ENCODE measurements around the gene CYREN. TPM values are rescaled to one million over a fixed set of nuclear protein-coding genes. Genes with fewer than 3 reads are reported as not detected.
A peak's percentile ranks its signal among the peaks of the same experiment; 100 is the strongest.

The CYREN gene
- total and polyA plus RNA-seq, 4 donors: 22.4 to 50.2 (median 39.7) TPM

- Histone ChIP-seq H3K27ac (ENCODE audit: low read depth in 1 of 2, low read length in 1 of 2) (peak overlapping the region in 1 of 2 donors; percentile 26), H3K4me3 (no peak overlapping the region), H3K36me3 (ENCODE audit: control insufficient read depth in 4 of 4, insufficient read depth in 4 of 4, low read length in 4 of 4) (peaks cover 5 to 26% (median 19%) of the 10 kb centered on the region in 4 donors), H3K9me3 (ENCODE audit: control insufficient read depth in 4 of 4, insufficient read depth in 3 of 4, low read length in 3 of 4) (no peaks in the 10 kb centered on the region), H3K4me1 (ENCODE audit: control insufficient read depth in 5 of 5, insufficient read depth in 5 of 5, low read length in 5 of 5) (peaks cover 0 to 61% (median 39%) of the 10 kb centered on the region in 5 donors), H3K27me3 (ENCODE audit: control insufficient read depth in 3 of 3, insufficient read depth in 3 of 3, low read length in 2 of 3) (no peaks in the 10 kb centered on the region), H3K9ac (ENCODE audit: insufficient read depth in 1 of 2, low read length in 2 of 2) (no peak overlapping the region)
- ATAC-seq (ENCODE audit: insufficient read depth, low FRiP score) (no peak), DNase-seq (no peak)
- TF ChIP-seq CTCF (IDR thresholded peaks at IDR 0.05; ENCODE audit: control extremely low read depth, extremely low read depth): no peak
- WGBS, 2 donors: 85 to 87% methylated on average over 5 of the region's 5 CpGs
These were observed 34.4 kb upstream of the CYREN start for GRCh38 chr7:135204876-135205275.

GRCh38 chr7:135204341-135204749 lies 33.8 kb upstream of the CYREN start:
- H3K27ac ChIP-seq (ENCODE audit: low read depth in 1 of 2, low read length in 1 of 2): peak overlapping the region in 1 of 2 donors; percentile 15
- H3K36me3 ChIP-seq (ENCODE audit: control insufficient read depth in 4 of 4, insufficient read depth in 4 of 4, low read length in 4 of 4): peaks cover 10 to 26% (median 22%) of the 10 kb centered on the region in 4 donors
- peak; percentile 76 to 87 (median 85) for DNase-seq
- WGBS, 2 donors: 68 to 82% methylated on average over 6 of the region's 6 CpGs
- H3K4me1 ChIP-seq (ENCODE audit: control insufficient read depth in 5 of 5, insufficient read depth in 5 of 5, low read length in 5 of 5): peaks cover 0 to 58% (median 34%) of the 10 kb centered on the region in 5 donors
- H3K9ac ChIP-seq (ENCODE audit: insufficient read depth in 1 of 2, low read length in 2 of 2): peak overlapping the region in 1 of 2 donors; percentile 30
- ATAC-seq (ENCODE audit: insufficient read depth, low FRiP score): no peak
- H3K9me3 ChIP-seq (ENCODE audit: control insufficient read depth in 4 of 4, insufficient read depth in 3 of 4, low read length in 3 of 4): no peaks in the 10 kb centered on the region
- no peak overlapping the region for H3K4me3 ChIP-seq
- no peaks in the 10 kb centered on the region for H3K27me3 ChIP-seq (ENCODE audit: control insufficient read depth in 3 of 3, insufficient read depth in 3 of 3, low read length in 2 of 3)
- TF ChIP-seq CTCF (IDR thresholded peaks at IDR 0.05; ENCODE audit: control extremely low read depth, extremely low read depth): no peak

- 88 to 93% methylated on average over 2 of the region's 2 CpGs for WGBS, 2 donors
- peaks cover 23 to 40% (median 30%) of the 10 kb centered on the region in 4 donors for H3K36me3 ChIP-seq (ENCODE audit: control insufficient read depth in 4 of 4, insufficient read depth in 4 of 4, low read length in 4 of 4)
- H3K4me1 ChIP-seq (ENCODE audit: control insufficient read depth in 5 of 5, insufficient read depth in 5 of 5, low read length in 5 of 5): peaks cover 0 to 43% (median 19%) of the 10 kb centered on the region in 5 donors
- H3K9ac ChIP-seq (ENCODE audit: insufficient read depth in 1 of 2, low read length in 2 of 2): no peak overlapping the region
- TF ChIP-seq CTCF (IDR thresholded peaks at IDR 0.05; ENCODE audit: control extremely low read depth, extremely low read depth): no peak
- no peak for ATAC-seq (ENCODE audit: insufficient read depth, low FRiP score)
- H3K9me3 ChIP-seq (ENCODE audit: control insufficient read depth in 4 of 4, insufficient read depth in 3 of 4, low read length in 3 of 4): peaks cover 0 to 2% (median 0%) of the 10 kb centered on the region in 4 donors
- DNase-seq: no peak
- no peaks in the 10 kb centered on the region for H3K27me3 ChIP-seq (ENCODE audit: control insufficient read depth in 3 of 3, insufficient read depth in 3 of 3, low read length in 2 of 3)
- no peak overlapping the region for H3K4me3 ChIP-seq
- no peak overlapping the region for H3K27ac ChIP-seq (ENCODE audit: low read depth in 1 of 2, low read length in 1 of 2)
These were observed 30.8 kb upstream of the CYREN start for GRCh38 chr7:135201350-135201749.

GRCh38 chr7:135200821-135201331 lies 30.4 kb upstream of the CYREN start:
- ATAC-seq (ENCODE audit: insufficient read depth, low FRiP score) (no peak), DNase-seq (no peak)
- no peak for TF ChIP-seq CTCF (IDR thresholded peaks at IDR 0.05; ENCODE audit: control extremely low read depth, extremely low read depth)
- Histone ChIP-seq H3K27me3 (ENCODE audit: control insufficient read depth in 3 of 3, insufficient read depth in 3 of 3, low read length in 2 of 3) (no peaks in the 10 kb centered on the region), H3K9ac (ENCODE audit: insufficient read depth in 1 of 2, low read length in 2 of 2) (no peak overlapping the region), H3K4me3 (no peak overlapping the region), H3K36me3 (ENCODE audit: control insufficient read depth in 4 of 4, insufficient read depth in 4 of 4, low read length in 4 of 4) (peaks cover 23 to 45% (median 33%) of the 10 kb centered on the region in 4 donors), H3K27ac (ENCODE audit: low read depth in 1 of 2, low read length in 1 of 2) (no peak overlapping the region), H3K9me3 (ENCODE audit: control insufficient read depth in 4 of 4, insufficient read depth in 3 of 4, low read length in 3 of 4) (peaks cover 0 to 2% (median 0%) of the 10 kb centered on the region in 4 donors), H3K4me1 (ENCODE audit: control insufficient read depth in 5 of 5, insufficient read depth in 5 of 5, low read length in 5 of 5) (peaks cover 0 to 39% (median 19%) of the 10 kb centered on the region in 5 donors)
- WGBS, 2 donors: 74 to 89% methylated on average over 3 of the region's 3 CpGs

Measured in lung (tissue), 12 donors.